Right kidney (tissue), 9 donors: ENCODE data around the gene SIGLEC9.

ENCODE experiments used
- DNase-seq: peaks from one replicate; pipeline ENCODE4 v3.0.0-alpha.2; 2016
- long read RNA-seq, 8 donors: transcript quantifications; one replicate each; lab custom pipeline, GENCODE V29; 2026

SIGLEC9 gene
- long read RNA-seq, donor 1, partial matches to known transcripts: 0 of 2 reads
- long read RNA-seq, donor 1, other reads (novel, unspliced or antisense): 0 of 2 reads
- long read RNA-seq, donor 2, partial matches to known transcripts: 0 of 1 reads
- long read RNA-seq, donor 2, other reads (novel, unspliced or antisense): 0 of 1 reads
- long read RNA-seq, donor 3: 0 reads
- long read RNA-seq, donor 4, partial matches to known transcripts: 0 of 2 reads
- long read RNA-seq, donor 4, other reads (novel, unspliced or antisense): 0 of 2 reads
- long read RNA-seq, donor 5: 0 reads
- long read RNA-seq, donor 6: 0 reads
- long read RNA-seq, donor 7: 0 reads
- long read RNA-seq, donor 8, partial matches to known transcripts: 0 of 2 reads
- long read RNA-seq, donor 8, other reads (novel, unspliced or antisense): 0 of 2 reads

- no peak for DNase-seq
Observed at GRCh38 chr19:51124729-51125128, at the start of gene SIGLEC9. SIGLEC9 (plus strand) TSS chr19:51124906; CDS start chr19:51124975, 69 bp downstream.

GRCh38 chr19:51075998-51076397, 48.7 kb upstream of the SIGLEC9 start:
- no peak for DNase-seq

GRCh38 chr19:51076631-51077213, 48.0 kb upstream of the SIGLEC9 start:
- no peak for DNase-seq

- DNase-seq: no peak
Observed at GRCh38 chr19:51078104-51078503, 46.6 kb upstream of the SIGLEC9 start.

GRCh38 chr19:51078731-51079130, 46.0 kb upstream of the SIGLEC9 start:
- DNase-seq: no peak

- no peak for DNase-seq
Observed at GRCh38 chr19:51079481-51080110, 45.1 kb upstream of the SIGLEC9 start.

GRCh38 chr19:51081476-51081875, 43.2 kb upstream of the SIGLEC9 start:
- no peak for DNase-seq

- DNase-seq: no peak
Observed at GRCh38 chr19:51082611-51083010, 42.1 kb upstream of the SIGLEC9 start, which contains the start of gene KLK14. KLK14 (minus strand) TSS chr19:51082887; CDS start chr19:51082614, 273 bp downstream.

GRCh38 chr19:51083181-51083580, 41.5 kb upstream of the SIGLEC9 start:
- no peak for DNase-seq

GRCh38 chr19:51083783-51084182, 40.9 kb upstream of the SIGLEC9 start:
- DNase-seq: no peak

- DNase-seq: no peak
Observed at GRCh38 chr19:51084505-51084904, 40.2 kb upstream of the SIGLEC9 start.

- DNase-seq: no peak
Observed at GRCh38 chr19:51086153-51086850, 38.4 kb upstream of the SIGLEC9 start.

GRCh38 chr19:51089786-51090185, 34.9 kb upstream of the SIGLEC9 start:
- no peak for DNase-seq

- DNase-seq: no peak
Observed at GRCh38 chr19:51090471-51090870, 34.2 kb upstream of the SIGLEC9 start.

GRCh38 chr19:51091126-51091525, 33.6 kb upstream of the SIGLEC9 start:
- no peak for DNase-seq

- DNase-seq: no peak
Observed at GRCh38 chr19:51091895-51092873, 32.5 kb upstream of the SIGLEC9 start.

- DNase-seq: no peak
Observed at GRCh38 chr19:51093101-51093500, 31.6 kb upstream of the SIGLEC9 start.

GRCh38 chr19:51093510-51094345, 31.0 kb upstream of the SIGLEC9 start:
- DNase-seq: no peak

- DNase-seq: peak; percentile 55
Observed at GRCh38 chr19:51094696-51095279, 29.9 kb upstream of the SIGLEC9 start.
